Measurements from ENCODE around the gene KANSL1.

The KANSL1 gene

GRCh38 chr17:46162866-46163265 lies 30.4 kb downstream of the KANSL1 start:
- H3K27ac ChIP-seq, result no peak overlapping the region
- no peak for TF ChIP-seq CTCF (conservative IDR thresholded peaks at IDR 0.05)
- no peak for TF ChIP-seq ZFX (IDR thresholded peaks at IDR 0.05)

- H3K27ac ChIP-seq, result no peak overlapping the region
- no peak for TF ChIP-seq CTCF (conservative IDR thresholded peaks at IDR 0.05)
- no peak for TF ChIP-seq ZFX (IDR thresholded peaks at IDR 0.05)
Observed at GRCh38 chr17:46160169-46160568, 33.1 kb downstream of the KANSL1 start.

- TF ChIP-seq ZFX (IDR thresholded peaks at IDR 0.05) (no peak), CTCF (conservative IDR thresholded peaks at IDR 0.05) (no peak)
- H3K27ac ChIP-seq, result no peak overlapping the region
Observed at GRCh38 chr17:46159686-46160085, 33.5 kb downstream of the KANSL1 start.

GRCh38 chr17:46158323-46159296 lies 34.6 kb downstream of the KANSL1 start:
- TF ChIP-seq CTCF (conservative IDR thresholded peaks at IDR 0.05) (no peak), ZFX (IDR thresholded peaks at IDR 0.05) (no peak)
- no peak overlapping the region for H3K27ac ChIP-seq

- no peak overlapping the region for H3K27ac ChIP-seq
- TF ChIP-seq CTCF (conservative IDR thresholded peaks at IDR 0.05), result no peak
- TF ChIP-seq ZFX (IDR thresholded peaks at IDR 0.05), result no peak
Observed at GRCh38 chr17:46157443-46158062, 35.7 kb downstream of the KANSL1 start.

GRCh38 chr17:46154151-46154816 lies 38.9 kb downstream of the KANSL1 start:
- TF ChIP-seq ZFX (IDR thresholded peaks at IDR 0.05), result no peak
- no peak for TF ChIP-seq CTCF (conservative IDR thresholded peaks at IDR 0.05)
- no peak overlapping the region for H3K27ac ChIP-seq

GRCh38 chr17:46152423-46152822 lies 40.8 kb downstream of the KANSL1 start:
- no peak overlapping the region for H3K27ac ChIP-seq
- TF ChIP-seq ZFX (IDR thresholded peaks at IDR 0.05) (no peak), CTCF (conservative IDR thresholded peaks at IDR 0.05) (no peak)
